GM23248 (cell line): Measurements from ENCODE around the gene DPH3. TPM values are rescaled to one million over a fixed set of nuclear protein-coding genes. Genes with fewer than 3 reads are reported as not detected.

Experiments
- DNase-seq: peaks from one replicate; pipeline ENCODE4 v3.0.0-alpha.2; 2015
- H2AFZ ChIP-seq: fragments of 200-600 bp; sonication (generic); 2 replicates; pipeline ENCODE4 v1.6.1; 2016; ENCODE audit warnings: antibody characterized with exemption
- H3F3A ChIP-seq: fragments of 200-600 bp; sonication (generic); 2 replicates; pipeline ENCODE4 v1.6.1; 2016; ENCODE audit warnings: mild to moderate bottlenecking, antibody characterized with exemption, mixed run types; ENCODE audit not compliant: insufficient read depth
- H3K27ac ChIP-seq: fragments of 200-600 bp; sonication (generic); 2 replicates; pipeline ENCODE4 v1.5.1; 2016; ENCODE audit warnings: mild to moderate bottlenecking
- H3K27me3 ChIP-seq: fragments of 200-600 bp; sonication (generic); replicated peaks from 2 replicates; pipeline ENCODE4 v1.6.1; 2016; ENCODE audit warnings: mild to moderate bottlenecking; ENCODE audit not compliant: insufficient read depth
- H3K36me3 ChIP-seq: fragments of 200-600 bp; sonication (generic); 2 replicates; pipeline ENCODE4 v1.6.1; 2016; ENCODE audit warnings: low read depth, mild to moderate bottlenecking
- H3K4me1 ChIP-seq: fragments of 200-600 bp; sonication (generic); 2 replicates; pipeline ENCODE4 v1.6.1; 2016; ENCODE audit warnings: mild to moderate bottlenecking; ENCODE audit not compliant: insufficient read depth
- H3K4me2 ChIP-seq: fragments of 200-600 bp; sonication (generic); one replicate; pipeline ENCODE4 v1.6.1; 2016; ENCODE audit warnings: mild to moderate bottlenecking; ENCODE audit not compliant: unreplicated experiment
- H3K4me3 ChIP-seq: fragments of 200-600 bp; sonication (generic); 2 replicates; pipeline ENCODE4 v1.5.1; 2016; ENCODE audit warnings: mild to moderate bottlenecking
- H3K79me2 ChIP-seq: fragments of 200-600 bp; sonication (generic); 2 replicates; pipeline ENCODE4 v1.6.1; 2016; ENCODE audit warnings: mild to moderate bottlenecking; ENCODE audit not compliant: insufficient read depth
- H3K9ac ChIP-seq: fragments of 200-600 bp; sonication (generic); 2 replicates; pipeline ENCODE4 v1.6.1; 2016; ENCODE audit warnings: mild to moderate bottlenecking
- H3K9me2 ChIP-seq: fragments of 200-600 bp; sonication (generic); 2 replicates; pipeline ENCODE4 v1.6.1; 2016; ENCODE audit warnings: mixed run types, mild to moderate bottlenecking, moderate library complexity; ENCODE audit not compliant: insufficient read depth
- H3K9me3 ChIP-seq: fragments of 200-600 bp; sonication (generic); one replicate; pipeline ENCODE4 v1.6.1; 2017; ENCODE audit warnings: low read depth
- H4K20me1 ChIP-seq: fragments of 200-600 bp; sonication (generic); 2 replicates; pipeline ENCODE4 v1.6.0; 2016; ENCODE audit not compliant: insufficient read depth
- EZH2 ChIP-seq: fragments of 200-600 bp; sonication (generic); IDR thresholded peaks from 2 replicates; pipeline ENCODE4 v1.6.1; 2018; ENCODE audit warnings: antibody characterized with exemption, mild to moderate bottlenecking; ENCODE audit not compliant: insufficient read depth, poor library complexity, severe bottlenecking
- EZH2phosphoT487 ChIP-seq: fragments of 200-600 bp; sonication (generic); IDR thresholded peaks from 2 replicates; pipeline ENCODE4 v1.6.1; 2018; ENCODE audit warnings: antibody characterized with exemption, moderate library complexity, mild to moderate bottlenecking, low read depth; ENCODE audit not compliant: insufficient read depth
- WGBS, 2 experiments: methylation state at CpG; one replicate each; pipeline ENCODE4 v1.1.6; 2015 to 2017; ENCODE audit warnings: low lambda C conversion rate in 2 of 2, low coverage in 1 of 2; ENCODE audit errors: missing lambda C conversion rate in 2 of 2; 5-methylcytosine and 5-hydroxymethylcytosine counted together
- in situ Hi-C: fragments of 300-500 bp; cut with MboI; formaldehyde crosslinking; loops from 2 replicates; pipeline ENCODE4 v1.15.0; 2020
- polyA plus RNA-seq: library from polyadenylated mRNA; unstranded; fragments of >200 nt; fragmentation: Nextera tagmentation; extraction: Ambion mirVana; gene quantifications from 2 replicates; pipeline ENCODE4 v1.2.1, GENCODE V29; 2016
- total RNA-seq: library from RNA; depleted of rRNA; stranded (reverse); fragments of >200 nt; shearing (Covaris generic); gene quantifications from 2 replicates; pipeline ENCODE4 v1.2.3, GENCODE V29; 2014

DPH3 gene
- total and polyA plus RNA-seq, 2 experiments from 2014 or later: 27.1 to 51.3 TPM

- TF ChIP-seq EZH2 (no peak), EZH2phosphoT487 (no peak)
- H3K9me2 ChIP-seq: no peaks in the 10 kb centered on the region; the same call in 1 of the 2 replicates
- H3K9me3 ChIP-seq: no peaks in the 10 kb centered on the region
- H3K36me3 ChIP-seq: no peaks in the 10 kb centered on the region
- no peak overlapping the region for H3K27ac ChIP-seq
- no peak for DNase-seq
- H2AFZ ChIP-seq: no peak overlapping the region
- no peaks in the 10 kb centered on the region for H4K20me1 ChIP-seq
- no peaks in the 10 kb centered on the region for H3K27me3 ChIP-seq
- peaks cover 34% of the 10 kb centered on the region for H3K4me1 ChIP-seq
- WGBS, 2 experiments: 90 to 91% methylated on average over 5 of the region's 5 CpGs
- in situ Hi-C loops: loop anchor here (5.0 kb wide), 1 partner anchor 199 kb away; no protein-coding TSS in a partner anchor
- H3K9ac ChIP-seq: no peak overlapping the region
- H3K79me2 ChIP-seq: no peaks in the 10 kb centered on the region
- no peak overlapping the region for H3K4me2 ChIP-seq
- H3F3A ChIP-seq: peaks cover 14% of the 10 kb centered on the region
- H3K4me3 ChIP-seq: no peak overlapping the region
Measured at GRCh38 chr3:16241225-16241624, 23.5 kb downstream of the DPH3 start.

DNA sequence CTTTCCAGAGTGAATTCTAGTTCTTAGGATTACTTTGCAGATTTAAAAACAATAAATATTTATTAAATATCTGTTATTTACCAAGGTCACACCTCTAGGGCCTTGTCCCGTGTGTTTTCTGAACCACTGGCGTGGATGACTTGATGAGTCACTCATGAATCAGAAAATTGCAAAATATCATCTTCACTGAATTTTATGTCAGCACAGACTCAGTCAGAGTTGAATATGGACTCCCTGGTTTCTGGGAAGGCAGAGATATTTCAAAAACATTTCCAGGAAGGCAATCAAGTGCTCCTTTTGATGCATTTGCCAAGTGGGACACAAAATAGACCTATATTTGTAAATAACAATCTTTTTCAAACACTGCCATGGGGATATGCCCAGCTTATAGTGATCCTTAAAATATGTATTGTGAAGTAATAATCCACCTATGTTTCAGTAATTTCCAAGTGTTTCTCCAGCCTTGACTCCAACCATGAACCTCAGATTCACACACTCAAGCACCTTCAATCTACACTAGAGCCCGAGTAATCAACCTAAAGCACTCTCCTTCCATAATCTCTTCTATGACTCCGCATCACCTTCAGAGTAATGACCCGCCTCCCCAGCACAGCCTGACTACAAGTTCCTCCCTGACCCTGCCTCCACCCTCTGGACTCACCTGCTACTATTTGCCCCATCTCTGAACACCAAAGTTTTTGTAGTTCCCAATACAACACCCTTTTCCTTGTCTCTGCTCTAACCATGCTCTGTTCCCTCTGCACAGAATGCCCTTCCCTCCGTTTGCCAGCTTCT lies 24.3 kb downstream of the DPH3 start:
- H3K9me3 ChIP-seq: no peaks in the 10 kb centered on the region
- 56 to 58% methylated on average over 6 of the region's 6 CpGs for WGBS, 2 experiments
- H3K4me3 ChIP-seq: no peak overlapping the region
- H3K27ac ChIP-seq: peak overlapping the region; percentile 60
- H4K20me1 ChIP-seq: no peaks in the 10 kb centered on the region
- peak overlapping the region; percentile 11; the same call in 1 of the 2 replicates for H2AFZ ChIP-seq
- H3K4me1 ChIP-seq: peaks cover 34% of the 10 kb centered on the region
- peak overlapping the region; percentile 11 for H3K4me2 ChIP-seq
- H3K36me3 ChIP-seq: no peaks in the 10 kb centered on the region
- 0 out of 2 replicates have a peak overlapping the region, but pooled peaks have one; percentile 14 for H3K9ac ChIP-seq
- H3K9me2 ChIP-seq: no peaks in the 10 kb centered on the region; the same call in 1 of the 2 replicates
- in situ Hi-C loops: loop anchor here (5.0 kb wide), 1 partner anchor 198 kb away; no protein-coding TSS in a partner anchor
- H3F3A ChIP-seq: peaks cover 14% of the 10 kb centered on the region
- DNase-seq: peak; percentile 86
- TF ChIP-seq EZH2phosphoT487: no peak
- no peak for TF ChIP-seq EZH2
- H3K79me2 ChIP-seq: no peaks in the 10 kb centered on the region
- H3K27me3 ChIP-seq: no peaks in the 10 kb centered on the region

DNA sequence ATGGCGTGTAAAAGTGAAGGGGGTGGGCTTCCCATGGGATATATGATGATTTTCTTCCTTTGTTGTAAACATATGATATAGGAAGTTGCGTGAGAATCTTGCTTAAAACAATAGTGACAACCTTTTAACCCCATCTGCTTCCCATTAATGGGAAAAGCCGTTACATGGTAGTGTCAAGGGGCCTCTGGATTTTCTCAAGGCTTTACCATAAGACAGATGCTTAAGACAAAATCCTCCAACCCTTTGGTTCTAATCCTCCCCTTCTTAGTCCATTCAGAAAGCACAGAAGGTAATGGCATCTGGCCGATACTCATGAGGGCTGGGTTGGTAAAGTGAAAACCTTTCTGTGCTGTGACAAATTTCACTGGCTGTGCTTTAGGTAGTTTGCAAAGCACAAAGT lies 25.0 kb downstream of the DPH3 start:
- Histone ChIP-seq H3K9me2 (no peaks in the 10 kb centered on the region; the same call in 1 of the 2 replicates), H3F3A (peaks cover 14% of the 10 kb centered on the region), H3K4me3 (no peak overlapping the region), H3K27ac (peak overlapping the region; percentile 60), H4K20me1 (no peaks in the 10 kb centered on the region), H3K9ac (0 out of 2 replicates have a peak overlapping the region, but pooled peaks have one; percentile 14), H3K4me2 (peak overlapping the region; percentile 11), H3K27me3 (no peaks in the 10 kb centered on the region), H2AFZ (no peak overlapping the region; the same call in 1 of the 2 replicates), H3K79me2 (no peaks in the 10 kb centered on the region), H3K4me1 (peaks cover 31% of the 10 kb centered on the region), H3K36me3 (no peaks in the 10 kb centered on the region), H3K9me3 (no peaks in the 10 kb centered on the region)
- in situ Hi-C loops: loop anchor here (5.0 kb wide), 1 partner anchor 197 kb away; no protein-coding TSS in a partner anchor
- WGBS, 2 experiments: 81 to 84% methylated on average over 4 of the region's 4 CpGs
- no peak for TF ChIP-seq EZH2
- no peak for TF ChIP-seq EZH2phosphoT487
- no peak for DNase-seq

GRCh38 chr3:16239086-16239770 lies 25.5 kb downstream of the DPH3 start:
- no peaks in the 10 kb centered on the region; the same call in 1 of the 2 replicates for H3K9me2 ChIP-seq
- H3K79me2 ChIP-seq: no peaks in the 10 kb centered on the region
- no peak overlapping the region for H3K9ac ChIP-seq
- no peak overlapping the region for H2AFZ ChIP-seq
- no peak overlapping the region for H3K4me3 ChIP-seq
- H3K4me1 ChIP-seq: peaks cover 26% of the 10 kb centered on the region
- peak overlapping the region; percentile 11 for H3K4me2 ChIP-seq
- no peaks in the 10 kb centered on the region for H4K20me1 ChIP-seq
- 45 to 51% methylated on average over 3 of the region's 3 CpGs for WGBS, 2 experiments
- in situ Hi-C loops: no loop called here
- TF ChIP-seq EZH2: no peak
- H3K9me3 ChIP-seq: no peaks in the 10 kb centered on the region
- peak overlapping the region; percentile 60; the same call in 1 of the 2 replicates for H3K27ac ChIP-seq
- peaks cover 14% of the 10 kb centered on the region for H3F3A ChIP-seq
- H3K36me3 ChIP-seq: no peaks in the 10 kb centered on the region
- peak; percentile 27 for DNase-seq
- no peaks in the 10 kb centered on the region for H3K27me3 ChIP-seq
